ENCODE measurements around the gene TBX1. TPM values are rescaled to one million over a fixed set of nuclear protein-coding genes. Genes with fewer than 3 reads are reported as not detected.

Gene TBX1
- total RNA-seq, 1 donor from 2014 or later, result 0.29 TPM

GRCh38 chr22:19727310-19728150 is 33.0 kb upstream of the TBX1 start:
- no peaks in the 10 kb centered on the region for H3K4me1 Mint-ChIP-seq (ENCODE audit: low read depth)
- H3K9me3 Mint-ChIP-seq, result no peaks in the 10 kb centered on the region
- H3K4me3 Mint-ChIP-seq, result no peak overlapping the region
- no peaks in the 10 kb centered on the region for H3K36me3 Mint-ChIP-seq (ENCODE audit: low read depth)
- intact Hi-C loops (cut with micrococcal nuclease), result no loop called here
- H3K27me3 Mint-ChIP-seq (ENCODE audit: insufficient read depth), result peaks cover 19% of the 10 kb centered on the region
- no peak overlapping the region for H3K27ac Mint-ChIP-seq
- no peak for DNase-seq (ENCODE audit: low spot score)

GRCh38 chr22:19728271-19728670 is 32.3 kb upstream of the TBX1 start:
- Mint-ChIP-seq H3K27me3 (ENCODE audit: insufficient read depth) (peaks cover 15% of the 10 kb centered on the region), H3K27ac (no peak overlapping the region), H3K4me1 (ENCODE audit: low read depth) (no peaks in the 10 kb centered on the region), H3K36me3 (ENCODE audit: low read depth) (no peaks in the 10 kb centered on the region), H3K4me3 (no peak overlapping the region), H3K9me3 (no peaks in the 10 kb centered on the region)
- DNase-seq (ENCODE audit: low spot score), result no peak
- intact Hi-C loops (cut with micrococcal nuclease), result no loop called here

DNA sequence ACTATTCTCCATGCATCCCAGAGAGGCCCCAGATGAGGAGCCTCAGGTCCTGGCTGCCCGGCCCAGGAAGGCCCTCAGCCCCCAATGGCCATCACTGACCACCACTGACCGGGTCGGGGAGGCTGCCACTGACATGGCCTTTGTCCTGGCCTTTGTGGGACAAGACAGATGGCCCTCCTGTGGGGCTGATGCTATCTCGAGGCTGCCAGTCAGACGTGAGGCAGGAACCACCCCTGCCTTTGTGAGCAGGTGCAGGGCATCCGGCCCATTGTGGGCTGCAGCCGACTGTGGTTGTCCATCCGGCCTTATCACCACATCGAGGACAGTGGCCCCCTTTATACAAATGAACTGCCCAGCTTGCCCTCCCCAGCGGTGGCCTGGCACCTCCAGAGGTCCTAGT is 31.7 kb upstream of the TBX1 start:
- H3K9me3 Mint-ChIP-seq, result no peaks in the 10 kb centered on the region

DNA sequence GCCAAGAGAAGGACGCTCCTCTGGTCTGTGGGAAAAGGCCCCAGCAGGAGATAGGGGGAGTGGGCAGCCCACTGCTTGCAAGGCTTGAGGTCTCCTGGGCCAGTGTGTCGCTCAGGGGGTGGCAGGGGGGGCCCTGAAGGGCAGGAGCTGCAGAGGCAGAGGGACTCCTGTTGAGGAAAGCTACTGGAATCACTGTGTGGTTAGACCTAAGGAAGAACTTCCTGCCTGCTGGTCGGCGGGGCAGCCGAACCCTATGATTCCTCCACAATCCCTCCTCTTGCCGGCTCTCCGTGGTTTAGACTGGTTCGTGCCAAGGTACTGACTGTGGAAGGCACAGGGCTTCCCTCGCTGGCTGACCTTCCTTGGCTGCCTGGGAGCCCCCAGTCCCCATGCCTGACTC is 31.1 kb upstream of the TBX1 start:
- DNase-seq (ENCODE audit: low spot score), result no peak
- peaks cover 11% of the 10 kb centered on the region for H3K27me3 Mint-ChIP-seq (ENCODE audit: insufficient read depth)
- no peak overlapping the region for H3K27ac Mint-ChIP-seq
- intact Hi-C loops (cut with micrococcal nuclease), result no loop called here
- no peaks in the 10 kb centered on the region for H3K4me1 Mint-ChIP-seq (ENCODE audit: low read depth)
- H3K4me3 Mint-ChIP-seq, result no peak overlapping the region
- no peaks in the 10 kb centered on the region for H3K36me3 Mint-ChIP-seq (ENCODE audit: low read depth)
- no peaks in the 10 kb centered on the region for H3K9me3 Mint-ChIP-seq

More for the DNA sequence above, 31.7 kb upstream of the TBX1 start:
- Mint-ChIP-seq H3K27ac (no peak overlapping the region), H3K4me3 (no peak overlapping the region), H3K4me1 (ENCODE audit: low read depth) (no peaks in the 10 kb centered on the region), H3K36me3 (ENCODE audit: low read depth) (no peaks in the 10 kb centered on the region), H3K27me3 (ENCODE audit: insufficient read depth) (peaks cover 13% of the 10 kb centered on the region)
- DNase-seq (ENCODE audit: low spot score), result no peak
- intact Hi-C loops (cut with micrococcal nuclease), result no loop called here

- Mint-ChIP-seq H3K4me1 (ENCODE audit: low read depth) (no peaks in the 10 kb centered on the region), H3K27ac (no peak overlapping the region), H3K27me3 (ENCODE audit: insufficient read depth) (peaks cover 4% of the 10 kb centered on the region), H3K4me3 (no peak overlapping the region), H3K9me3 (no peaks in the 10 kb centered on the region), H3K36me3 (ENCODE audit: low read depth) (no peaks in the 10 kb centered on the region)
- intact Hi-C loops (cut with micrococcal nuclease), result loop anchor here (1.0 to 5.0 kb wide), 3 partner anchors 162 to 217 kb away; no protein-coding TSS in a partner anchor
- DNase-seq (ENCODE audit: low spot score), result no peak
These were observed 30.4 kb upstream of the TBX1 start for GRCh38 chr22:19730198-19730597.

GRCh38 chr22:19730655-19731360 is 29.8 kb upstream of the TBX1 start:
- H3K36me3 Mint-ChIP-seq (ENCODE audit: low read depth), result no peaks in the 10 kb centered on the region
- DNase-seq (ENCODE audit: low spot score), result peak; percentile 65
- no peaks in the 10 kb centered on the region for H3K4me1 Mint-ChIP-seq (ENCODE audit: low read depth)
- H3K27me3 Mint-ChIP-seq (ENCODE audit: insufficient read depth), result no peaks in the 10 kb centered on the region
- no peak overlapping the region for H3K27ac Mint-ChIP-seq
- no peaks in the 10 kb centered on the region for H3K9me3 Mint-ChIP-seq
- H3K4me3 Mint-ChIP-seq, result peak overlapping the region; percentile 43
- intact Hi-C loops (cut with micrococcal nuclease), result loop anchor here (1.0 to 5.0 kb wide), 3 partner anchors 161 to 216 kb away; no protein-coding TSS in a partner anchor

- intact Hi-C loops (cut with micrococcal nuclease), result loop anchor here (5.0 kb wide), 1 partner anchor 161 kb away; no protein-coding TSS in a partner anchor
- DNase-seq (ENCODE audit: low spot score), result no peak
- H3K4me1 Mint-ChIP-seq (ENCODE audit: low read depth), result no peaks in the 10 kb centered on the region
- H3K9me3 Mint-ChIP-seq, result no peaks in the 10 kb centered on the region
- H3K27me3 Mint-ChIP-seq (ENCODE audit: insufficient read depth), result no peaks in the 10 kb centered on the region
- H3K36me3 Mint-ChIP-seq (ENCODE audit: low read depth), result no peaks in the 10 kb centered on the region
- no peak overlapping the region for H3K4me3 Mint-ChIP-seq
- no peak overlapping the region for H3K27ac Mint-ChIP-seq
These were observed 29.0 kb upstream of the TBX1 start for GRCh38 chr22:19731361-19732135.

DNA sequence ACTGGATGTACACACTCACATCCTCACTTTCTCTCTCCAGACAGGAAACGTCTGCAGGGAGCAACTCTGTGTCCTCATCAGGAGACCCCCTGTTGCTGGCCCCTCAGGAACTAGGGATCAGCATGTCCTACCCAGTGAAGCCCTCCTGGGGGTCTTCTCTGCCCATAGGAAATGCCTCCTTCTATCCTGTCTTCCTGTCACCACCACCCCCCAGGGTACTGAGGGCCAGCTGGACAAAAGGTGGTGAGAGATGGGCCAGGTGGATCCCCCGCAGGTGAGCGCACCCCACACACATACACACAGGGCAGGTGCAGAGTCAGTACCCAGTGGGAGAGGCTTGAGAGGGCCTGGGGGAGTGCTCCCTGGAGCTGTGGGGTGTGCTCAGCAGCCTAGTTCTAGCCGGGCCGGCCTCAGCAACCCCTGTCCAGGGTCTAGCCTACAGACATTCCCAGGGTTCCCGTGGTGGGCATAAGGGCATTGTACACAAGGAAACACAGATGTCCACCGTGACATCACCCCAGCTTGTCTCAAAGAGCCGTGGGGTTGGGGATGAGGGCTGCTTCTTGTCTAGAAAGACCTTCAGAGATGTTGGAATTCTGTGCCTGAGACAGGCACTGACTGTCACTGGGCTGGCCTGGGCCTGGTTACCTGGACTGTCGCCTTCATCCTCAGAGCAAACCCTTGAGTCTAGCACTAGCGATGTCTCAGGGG is 28.0 kb upstream of the TBX1 start:
- Mint-ChIP-seq H3K27ac (no peak overlapping the region), H3K4me3 (no peak overlapping the region), H3K4me1 (ENCODE audit: low read depth) (no peaks in the 10 kb centered on the region), H3K9me3 (no peaks in the 10 kb centered on the region), H3K27me3 (ENCODE audit: insufficient read depth) (no peaks in the 10 kb centered on the region), H3K36me3 (ENCODE audit: low read depth) (no peaks in the 10 kb centered on the region)
- no peak for DNase-seq (ENCODE audit: low spot score)
- intact Hi-C loops (cut with micrococcal nuclease), result loop anchor here (5.0 kb wide), 1 partner anchor 160 kb away; no protein-coding TSS in a partner anchor

DNA sequence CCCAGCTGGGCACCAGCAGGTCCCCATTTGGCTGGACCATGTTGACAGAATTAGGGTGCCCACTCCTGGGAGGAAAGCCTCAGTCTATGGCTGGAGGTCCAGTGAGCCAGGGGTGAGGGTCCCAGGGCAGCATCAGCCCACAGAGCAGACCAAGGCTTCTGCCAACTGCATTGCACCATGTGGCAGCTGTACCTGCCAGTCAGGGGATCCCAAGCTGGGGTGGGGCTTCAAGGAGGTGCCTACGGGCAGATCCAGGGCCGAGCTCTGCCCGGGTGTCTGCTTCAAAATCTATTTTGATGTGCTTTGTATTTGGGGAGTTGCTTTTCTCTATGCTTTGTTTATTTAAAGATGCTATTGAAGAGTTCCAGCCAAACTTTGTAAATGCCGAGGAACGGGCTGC is 26.8 kb upstream of the TBX1 start:
- Mint-ChIP-seq H3K4me3 (no peak overlapping the region), H3K27ac (no peak overlapping the region), H3K27me3 (ENCODE audit: insufficient read depth) (no peaks in the 10 kb centered on the region), H3K36me3 (ENCODE audit: low read depth) (no peaks in the 10 kb centered on the region), H3K4me1 (ENCODE audit: low read depth) (no peaks in the 10 kb centered on the region), H3K9me3 (no peaks in the 10 kb centered on the region)
- intact Hi-C loops (cut with micrococcal nuclease), result loop anchor here (5.0 kb wide), 1 partner anchor 159 kb away; no protein-coding TSS in a partner anchor
- no peak for DNase-seq (ENCODE audit: low spot score)

DNA sequence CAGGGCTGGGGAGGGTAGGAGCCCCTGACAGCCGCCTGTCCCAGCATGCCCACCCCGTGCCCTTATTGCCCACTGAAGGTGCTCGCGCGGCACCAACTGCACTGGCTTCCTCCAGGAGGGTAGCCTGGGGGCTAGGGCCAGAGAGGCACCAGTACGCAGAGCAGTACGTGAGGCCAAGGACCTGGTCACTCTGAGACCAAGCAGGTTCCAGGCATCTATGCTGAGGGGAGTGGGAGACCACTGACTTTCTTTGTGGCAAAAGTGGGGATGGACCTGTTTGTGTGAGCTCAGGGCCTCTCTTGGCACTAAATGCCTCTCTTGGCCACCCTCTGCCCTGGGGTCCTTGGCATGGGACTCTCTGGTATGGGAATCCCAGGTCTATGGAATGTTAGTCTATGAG is 26.4 kb upstream of the TBX1 start:
- DNase-seq (ENCODE audit: low spot score), result no peak
- Mint-ChIP-seq H3K4me1 (ENCODE audit: low read depth) (no peaks in the 10 kb centered on the region), H3K27me3 (ENCODE audit: insufficient read depth) (no peaks in the 10 kb centered on the region), H3K27ac (no peak overlapping the region), H3K9me3 (no peaks in the 10 kb centered on the region), H3K36me3 (ENCODE audit: low read depth) (no peaks in the 10 kb centered on the region), H3K4me3 (no peak overlapping the region)
- intact Hi-C loops (cut with micrococcal nuclease), result loop anchor here (5.0 kb wide), 1 partner anchor 158 kb away; no protein-coding TSS in a partner anchor

GRCh38 chr22:19734837-19735382 is 25.7 kb upstream of the TBX1 start:
- DNase-seq (ENCODE audit: low spot score), result no peak
- Mint-ChIP-seq H3K4me3 (no peak overlapping the region), H3K4me1 (ENCODE audit: low read depth) (no peaks in the 10 kb centered on the region)

More at GRCh38 chr22:19734837-19735382, 25.7 kb upstream of the TBX1 start:
- H3K36me3 Mint-ChIP-seq (ENCODE audit: low read depth), result no peaks in the 10 kb centered on the region
- H3K27me3 Mint-ChIP-seq (ENCODE audit: insufficient read depth), result no peaks in the 10 kb centered on the region
- no peak overlapping the region for H3K27ac Mint-ChIP-seq
- no peaks in the 10 kb centered on the region for H3K9me3 Mint-ChIP-seq
- intact Hi-C loops (cut with micrococcal nuclease), result loop anchor here (5.0 kb wide), 1 partner anchor 157 kb away; no protein-coding TSS in a partner anchor

All from activated T-helper 1 cell treated with anti-CD3 and anti-CD28 coated beads, Interleukin-12 subunit alpha, Interleukin-12 subunit beta, Interleukin-2, Interleukin-4 antibody, amounts not matched to agents 30 ng/mL and 10 ng/mL and 1 ng/mL, durations not matched to agents 14 hours and 24 hours and 36 hours (primary cell).